ENCODE measurements around the gene ASB15. TPM values are rescaled to one million over a fixed set of nuclear protein-coding genes. Genes with fewer than 3 reads are reported as not detected.
A peak's percentile ranks its signal among the peaks of the same experiment; 100 is the strongest.

Gene ASB15
- total and polyA plus RNA-seq, 2 experiments from 2014 or later, result not detected

DNA sequence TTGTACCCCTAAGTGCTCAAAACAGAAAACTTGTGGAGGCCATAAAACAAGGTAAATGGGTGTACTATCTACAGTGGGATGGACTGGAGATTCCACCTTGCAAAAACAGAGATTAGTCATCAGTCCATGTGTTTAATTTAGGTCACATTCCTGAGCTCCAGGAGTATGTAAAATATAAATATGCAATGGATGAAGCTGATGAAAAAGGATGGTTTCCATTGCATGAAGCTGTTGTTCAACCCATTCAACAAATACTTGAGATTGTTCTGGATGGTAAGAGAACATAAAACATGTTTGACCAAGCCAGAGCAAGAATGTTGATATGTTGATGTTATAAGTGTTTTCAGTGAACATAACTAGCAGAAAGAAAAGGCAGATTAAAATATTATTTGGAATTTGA, 14.6 kb downstream of the ASB15 start:
- no peaks in the 10 kb centered on the region for H4K20me1 ChIP-seq (ENCODE audit: insufficient read depth)
- peak; percentile 6 for DNase-seq
- TF ChIP-seq EZH2 (IDR thresholded peaks at IDR 0.05; ENCODE audit: insufficient read depth, poor library complexity, severe bottlenecking) (no peak), EZH2phosphoT487 (IDR thresholded peaks at IDR 0.05; ENCODE audit: insufficient read depth, low read depth) (no peak)
- H3K9me3 ChIP-seq (ENCODE audit: low read depth), result no peaks in the 10 kb centered on the region
- 0 out of 2 replicates have a peak, but pooled peaks cover 11% of the 10 kb centered on the region for H3K27me3 ChIP-seq (replicated peaks; ENCODE audit: insufficient read depth)
- peaks cover 18% of the 10 kb centered on the region for H3K4me1 ChIP-seq (ENCODE audit: insufficient read depth)
- H3K27ac ChIP-seq, result no peak overlapping the region
- H2AFZ ChIP-seq, result no peak overlapping the region
- H3K4me3 ChIP-seq, result no peak overlapping the region
- no peaks in the 10 kb centered on the region for H3K79me2 ChIP-seq (ENCODE audit: insufficient read depth)
- no peaks in the 10 kb centered on the region for H3K9me2 ChIP-seq (ENCODE audit: insufficient read depth)
- in situ Hi-C loops (cut with MboI), result no loop called here
- peaks cover 11% of the 10 kb centered on the region; the same call in 1 of the 2 replicates for H3F3A ChIP-seq (ENCODE audit: insufficient read depth)
- no peak overlapping the region for H3K4me2 ChIP-seq (ENCODE audit: unreplicated experiment)
- H3K9ac ChIP-seq, result no peak overlapping the region
- H3K36me3 ChIP-seq (ENCODE audit: low read depth), result no peaks in the 10 kb centered on the region

DNA sequence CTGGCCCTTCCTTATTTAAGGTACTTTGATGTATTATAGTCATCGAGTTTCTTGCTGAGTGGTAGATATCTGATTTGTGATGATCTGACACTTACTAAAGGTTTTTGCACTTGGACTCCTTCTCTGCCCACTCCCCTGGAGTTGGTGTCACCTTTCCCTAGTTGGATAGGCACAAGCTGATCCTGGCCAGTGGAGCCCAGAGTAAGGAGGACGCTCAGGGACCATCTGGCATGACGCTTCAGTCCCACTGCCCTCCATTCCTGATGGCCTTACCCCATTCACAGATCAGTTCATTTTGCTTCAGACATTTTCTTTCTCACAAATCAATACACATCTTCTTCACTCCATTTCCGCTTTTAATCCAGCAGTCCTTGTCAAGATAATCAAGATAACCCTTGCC, 20.1 kb downstream of the ASB15 start:
- whole genome bisulfite sequencing, 2 experiments (ENCODE audit: low coverage in 1 of 2, low lambda C conversion rate in 2 of 2, missing lambda C conversion rate in 2 of 2), result 39% methylated on average over 4 of the region's 4 CpGs
- Histone ChIP-seq H3K79me2 (ENCODE audit: insufficient read depth) (no peaks in the 10 kb centered on the region), H3K4me1 (ENCODE audit: insufficient read depth) (no peaks in the 10 kb centered on the region), H3K4me3 (no peak overlapping the region), H4K20me1 (ENCODE audit: insufficient read depth) (no peaks in the 10 kb centered on the region), H3K36me3 (ENCODE audit: low read depth) (no peaks in the 10 kb centered on the region), H3K9me3 (ENCODE audit: low read depth) (no peaks in the 10 kb centered on the region), H3K27ac (no peak overlapping the region), H2AFZ (no peak overlapping the region), H3F3A (ENCODE audit: insufficient read depth) (no peaks in the 10 kb centered on the region), H3K4me2 (ENCODE audit: unreplicated experiment) (no peak overlapping the region), H3K27me3 (replicated peaks; ENCODE audit: insufficient read depth) (no peaks in the 10 kb centered on the region), H3K9me2 (ENCODE audit: insufficient read depth) (no peaks in the 10 kb centered on the region), H3K9ac (no peak overlapping the region)
- in situ Hi-C loops (cut with MboI), result no loop called here
- TF ChIP-seq EZH2phosphoT487 (IDR thresholded peaks at IDR 0.05; ENCODE audit: insufficient read depth, low read depth) (no peak), EZH2 (IDR thresholded peaks at IDR 0.05; ENCODE audit: insufficient read depth, poor library complexity, severe bottlenecking) (no peak)
- DNase-seq, result no peak

- Histone ChIP-seq H2AFZ (no peak overlapping the region), H3K9me2 (ENCODE audit: insufficient read depth) (no peaks in the 10 kb centered on the region), H3K36me3 (ENCODE audit: low read depth) (no peaks in the 10 kb centered on the region), H3K27me3 (replicated peaks; ENCODE audit: insufficient read depth) (no peaks in the 10 kb centered on the region), H3K27ac (no peak overlapping the region), H3K79me2 (ENCODE audit: insufficient read depth) (no peaks in the 10 kb centered on the region), H3K9me3 (ENCODE audit: low read depth) (no peaks in the 10 kb centered on the region), H3K4me2 (ENCODE audit: unreplicated experiment) (no peak overlapping the region), H3F3A (ENCODE audit: insufficient read depth) (no peaks in the 10 kb centered on the region), H3K4me1 (ENCODE audit: insufficient read depth) (no peaks in the 10 kb centered on the region), H4K20me1 (ENCODE audit: insufficient read depth) (no peaks in the 10 kb centered on the region), H3K9ac (no peak overlapping the region), H3K4me3 (no peak overlapping the region)
- in situ Hi-C loops (cut with MboI), result no loop called here
- 54 to 61% methylated on average over 6 of the region's 6 CpGs for WGBS, 2 experiments (ENCODE audit: low coverage in 1 of 2, low lambda C conversion rate in 2 of 2, missing lambda C conversion rate in 2 of 2)
- TF ChIP-seq EZH2 (IDR thresholded peaks at IDR 0.05; ENCODE audit: insufficient read depth, poor library complexity, severe bottlenecking) (no peak), EZH2phosphoT487 (IDR thresholded peaks at IDR 0.05; ENCODE audit: insufficient read depth, low read depth) (no peak)
- no peak for DNase-seq
Observed at GRCh38 chr7:123622660-123623386, 21.2 kb downstream of the ASB15 start.

DNA sequence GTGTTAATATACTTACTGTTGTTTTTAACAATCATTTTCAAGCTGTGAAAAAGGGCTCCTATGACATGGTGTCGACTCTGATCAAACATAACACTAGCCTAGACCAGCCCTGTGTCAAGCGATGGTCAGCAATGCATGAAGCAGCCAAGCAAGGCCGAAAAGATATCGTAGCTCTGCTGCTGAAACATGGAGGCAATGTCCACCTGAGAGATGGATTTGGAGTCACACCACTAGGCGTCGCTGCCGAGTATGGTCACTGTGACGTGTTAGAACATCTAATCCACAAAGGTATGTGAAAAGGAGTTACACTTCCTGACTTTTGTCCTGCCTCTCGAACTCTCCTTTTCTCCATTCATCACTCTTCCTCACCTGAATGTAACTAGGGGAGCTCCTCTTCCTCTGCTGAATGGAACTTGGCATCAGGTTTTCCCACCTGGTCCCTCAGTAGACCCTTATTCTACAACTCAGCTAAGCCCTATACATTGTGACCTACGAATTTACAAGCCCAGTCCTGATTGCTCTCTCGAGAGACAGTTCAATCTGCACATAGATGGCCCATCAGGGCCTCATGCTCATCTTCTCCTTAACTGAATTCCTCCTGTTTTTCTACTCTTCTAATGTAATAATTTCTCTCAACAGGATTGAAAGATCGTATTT, 23.0 kb downstream of the ASB15 start:
- no peak overlapping the region for H3K4me2 ChIP-seq (ENCODE audit: unreplicated experiment)
- H3K9me2 ChIP-seq (ENCODE audit: insufficient read depth), result no peaks in the 10 kb centered on the region
- H3K9me3 ChIP-seq (ENCODE audit: low read depth), result no peaks in the 10 kb centered on the region
- H3K27me3 ChIP-seq (replicated peaks; ENCODE audit: insufficient read depth), result no peaks in the 10 kb centered on the region
- H3F3A ChIP-seq (ENCODE audit: insufficient read depth), result no peaks in the 10 kb centered on the region
- H3K36me3 ChIP-seq (ENCODE audit: low read depth), result no peaks in the 10 kb centered on the region
- H3K9ac ChIP-seq, result no peak overlapping the region
- no peak overlapping the region for H3K4me3 ChIP-seq
- H3K27ac ChIP-seq, result no peak overlapping the region
- TF ChIP-seq EZH2 (IDR thresholded peaks at IDR 0.05; ENCODE audit: insufficient read depth, poor library complexity, severe bottlenecking) (no peak), EZH2phosphoT487 (IDR thresholded peaks at IDR 0.05; ENCODE audit: insufficient read depth, low read depth) (no peak)
- H2AFZ ChIP-seq, result no peak overlapping the region; the same call in 1 of the 2 replicates
- peak; percentile 22 for DNase-seq
- in situ Hi-C loops (cut with MboI), result no loop called here
- 45 to 47% methylated on average over 12 of the region's 12 CpGs for WGBS, 2 experiments (ENCODE audit: low coverage in 1 of 2, low lambda C conversion rate in 2 of 2, missing lambda C conversion rate in 2 of 2)
- no peaks in the 10 kb centered on the region for H3K4me1 ChIP-seq (ENCODE audit: insufficient read depth)
- no peaks in the 10 kb centered on the region for H3K79me2 ChIP-seq (ENCODE audit: insufficient read depth)
- H4K20me1 ChIP-seq (ENCODE audit: insufficient read depth), result no peaks in the 10 kb centered on the region
